HG03097 (cell line): ENCODE data around the gene FUT1.
"Not testable (repeated sequence)": the region's sequence is repeated elsewhere in the genome, so short reads cannot be mapped to it uniquely, and the experiment has no call there.

ENCODE experiments used
- ATAC-seq: cut with Tn5 transposase; IDR thresholded peaks from one replicate; pipeline ENCODE4 v1.9.1; 2021; ENCODE audit not compliant: unreplicated experiment, low FRiP score

FUT1 gene

GRCh38 chr19:48768994-48769713 is 16.7 kb upstream of the FUT1 start:
- no peak for ATAC-seq

GRCh38 chr19:48768171-48768753 is 15.8 kb upstream of the FUT1 start:
- ATAC-seq, result not testable (repeated sequence)

GRCh38 chr19:48765816-48766215 is 13.4 kb upstream of the FUT1 start:
- ATAC-seq, result not testable (repeated sequence)

GRCh38 chr19:48760504-48761205 is 8.2 kb upstream of the FUT1 start:
- no peak for ATAC-seq

GRCh38 chr19:48757741-48758144 is 5.3 kb upstream of the FUT1 start:
- no peak for ATAC-seq

- no peak for ATAC-seq
Measured at GRCh38 chr19:48757089-48757675, 4.7 kb upstream of the FUT1 start.

- ATAC-seq, result no peak
Measured at GRCh38 chr19:48756686-48757085, 4.2 kb upstream of the FUT1 start.

- ATAC-seq, result no peak
Measured at GRCh38 chr19:48756212-48756611, 3.8 kb upstream of the FUT1 start.

- ATAC-seq, result no peak
Measured at GRCh38 chr19:48755787-48756186, 3.3 kb upstream of the FUT1 start.

GRCh38 chr19:48755084-48755641 is 2.7 kb upstream of the FUT1 start, which contains the start of gene FGF21:
Gene FGF21, plus strand, starts transcription at chr19:48755524. Its CDS starts 713 bp downstream, at chr19:48756237.
- no peak for ATAC-seq

- ATAC-seq, result no peak
Measured at GRCh38 chr19:48751845-48752495, 471 bp downstream of the FUT1 start.

GRCh38 chr19:48750771-48751504 is 1.5 kb downstream of the FUT1 start:
- no peak for ATAC-seq

- ATAC-seq, result no peak
Measured at GRCh38 chr19:48750351-48750750, 2.1 kb downstream of the FUT1 start.

- no peak for ATAC-seq
Measured at GRCh38 chr19:48749571-48750198, 2.8 kb downstream of the FUT1 start.

- ATAC-seq, result no peak
Measured at GRCh38 chr19:48746738-48747575, 5.5 kb downstream of the FUT1 start, which contains the start of gene IZUMO1. Gene IZUMO1, minus strand, starts transcription at chr19:48746909. Its CDS starts 1,050 bp downstream, at chr19:48745859.

- ATAC-seq, result no peak
Measured at GRCh38 chr19:48746110-48746509, 6.3 kb downstream of the FUT1 start.

GRCh38 chr19:48745208-48745995 is 7.0 kb downstream of the FUT1 start:
- ATAC-seq, result no peak

- no peak for ATAC-seq
Measured at GRCh38 chr19:48742096-48742495, 10.3 kb downstream of the FUT1 start.
